ENCODE results near the gene ITSN2.

ITSN2 gene

DNA sequence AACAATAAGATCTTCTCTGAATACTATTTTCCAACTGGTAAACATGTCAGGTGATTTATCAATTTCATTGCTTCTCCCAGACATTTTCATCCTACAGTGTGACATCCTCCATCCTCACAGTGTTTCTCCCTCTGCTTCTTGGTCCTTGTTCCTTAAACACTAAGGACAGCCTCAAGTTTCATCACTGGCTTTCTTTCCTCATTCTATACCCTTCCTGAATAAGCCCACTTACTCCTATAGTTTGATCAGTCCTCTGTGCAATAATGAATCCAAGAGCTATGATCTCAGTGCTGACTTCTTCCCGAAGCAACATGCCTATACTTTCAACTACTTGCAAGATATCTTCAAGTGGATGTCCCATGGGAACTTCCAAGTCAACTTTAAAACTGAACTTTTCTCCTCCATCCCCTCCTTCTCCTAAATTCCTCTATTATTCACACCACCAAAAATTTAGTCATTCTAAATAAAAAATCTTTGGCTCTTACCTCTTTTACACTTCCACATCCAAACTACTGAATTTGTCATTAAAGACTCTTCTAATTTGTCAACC lies 97.8 kb downstream of the ITSN2 start:
- no peak for DNase-seq

DNA sequence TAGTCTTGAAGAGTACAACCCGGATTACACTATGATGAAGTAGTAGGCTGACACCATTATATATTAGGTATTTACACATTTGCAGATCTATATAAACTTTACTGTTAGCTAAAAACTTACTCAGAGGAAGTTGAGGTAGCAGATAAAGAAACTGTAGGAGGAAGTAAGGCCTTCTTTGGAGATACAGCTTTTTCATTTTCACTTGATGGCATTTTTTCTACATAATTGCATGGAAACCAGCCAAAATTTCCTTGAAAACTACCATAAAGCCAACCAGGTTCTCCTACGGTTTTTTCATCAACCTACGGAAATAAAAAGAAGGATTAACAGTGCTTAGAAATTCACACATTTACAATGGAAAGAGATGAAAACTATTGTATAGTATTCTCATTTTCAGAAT lies 98.9 kb downstream of the ITSN2 start:
- DNase-seq = no peak

DNA sequence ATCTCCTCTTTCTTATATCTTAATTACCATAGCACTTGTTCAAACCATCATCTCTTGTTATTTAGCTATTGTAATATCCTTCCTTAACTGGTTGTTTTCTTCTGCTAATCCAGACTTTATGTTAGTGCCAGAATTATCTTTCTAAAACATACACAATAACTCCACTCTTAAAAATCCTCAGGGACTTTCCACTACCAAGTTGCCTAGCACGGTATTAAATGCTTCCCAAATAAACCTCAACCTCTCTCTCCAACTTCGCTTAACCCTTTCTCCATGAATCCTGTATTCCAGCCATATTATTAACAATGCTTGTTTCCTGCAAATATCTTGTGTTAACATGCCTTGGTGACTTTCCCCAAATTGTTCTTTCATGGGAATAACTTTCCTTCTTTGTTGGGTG lies 101.0 kb downstream of the ITSN2 start:
- DNase-seq = no peak

- no peak for DNase-seq
These were observed 101.6 kb downstream of the ITSN2 start for GRCh38 chr2:24258718-24259117.

GRCh38 chr2:24253303-24253919 lies 106.9 kb downstream of the ITSN2 start:
- DNase-seq = no peak

GRCh38 chr2:24247592-24247991 lies 112.7 kb downstream of the ITSN2 start:
- no peak for DNase-seq

GRCh38 chr2:24247164-24247563 lies 113.2 kb downstream of the ITSN2 start:
- no peak for DNase-seq

GRCh38 chr2:24245986-24246776 lies 114.2 kb downstream of the ITSN2 start:
- DNase-seq = no peak

GRCh38 chr2:24241528-24241927 lies 118.8 kb downstream of the ITSN2 start:
- DNase-seq = no peak

GRCh38 chr2:24239553-24239952 lies 120.8 kb downstream of the ITSN2 start:
- DNase-seq = no peak

GRCh38 chr2:24238158-24238557 lies 122.2 kb downstream of the ITSN2 start:
- no peak for DNase-seq

DNA sequence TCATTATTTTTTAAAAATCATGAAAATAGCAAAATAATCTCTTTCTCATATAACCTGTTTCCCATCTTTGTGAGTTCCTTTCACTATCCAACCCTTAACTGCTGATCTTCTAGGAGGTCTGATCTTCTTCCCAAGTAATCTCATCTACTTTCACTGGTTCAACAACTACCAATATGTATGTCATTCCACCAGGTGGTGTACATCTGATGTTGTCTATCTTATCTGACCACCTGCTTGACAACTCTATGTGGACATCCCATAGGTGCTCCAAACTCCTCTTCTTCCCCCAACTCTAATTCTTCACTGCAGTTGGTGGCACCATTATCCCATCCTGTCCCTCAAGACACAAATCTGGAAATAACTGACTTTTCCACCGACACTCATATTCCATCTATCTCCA lies 123.0 kb downstream of the ITSN2 start:
- DNase-seq = no peak

DNA sequence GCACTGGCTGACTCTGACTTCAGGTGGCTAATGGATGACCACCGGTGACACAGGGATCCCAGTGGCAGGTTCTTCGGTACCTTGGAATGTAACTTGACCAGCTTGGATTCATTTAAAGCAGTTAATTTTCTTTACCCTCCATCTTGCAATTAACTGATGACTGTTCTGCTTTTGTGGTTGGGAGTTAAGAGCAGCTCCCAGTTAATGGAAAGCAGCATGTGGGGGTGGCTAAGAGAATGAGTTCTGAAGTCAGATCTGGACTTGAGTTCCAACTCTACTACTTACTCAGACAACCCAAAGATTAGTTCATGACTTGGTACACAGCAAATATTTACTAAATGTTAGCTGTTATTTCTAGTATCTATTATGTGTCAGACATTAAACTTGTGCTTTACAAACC lies 127.0 kb downstream of the ITSN2 start:
- DNase-seq = no peak

DNA sequence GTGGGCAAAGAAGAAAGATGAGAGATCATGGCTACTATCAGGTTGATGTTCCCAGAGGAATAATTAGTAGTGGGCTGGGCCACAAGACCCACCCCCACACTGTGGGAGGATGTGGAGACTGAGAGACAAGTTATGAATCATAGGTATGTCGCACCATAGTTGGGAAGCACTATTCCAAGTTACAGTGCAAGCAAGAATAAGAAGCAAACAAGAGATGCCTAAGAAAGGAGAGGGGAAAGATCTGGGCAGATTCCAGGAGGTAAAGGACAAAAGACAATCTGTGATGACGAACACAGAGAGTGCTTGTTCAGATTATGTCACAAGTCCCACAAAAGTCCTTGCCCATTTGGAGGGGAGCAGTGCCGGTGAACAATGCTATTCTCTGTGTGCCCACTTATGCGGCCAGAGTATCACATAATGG lies 128.9 kb downstream of the ITSN2 start:
- DNase-seq = no peak

- no peak for DNase-seq
These were observed 131.9 kb downstream of the ITSN2 start for GRCh38 chr2:24228470-24228869.

- DNase-seq = no peak
These were observed 134.7 kb downstream of the ITSN2 start for GRCh38 chr2:24225499-24226242.

DNA sequence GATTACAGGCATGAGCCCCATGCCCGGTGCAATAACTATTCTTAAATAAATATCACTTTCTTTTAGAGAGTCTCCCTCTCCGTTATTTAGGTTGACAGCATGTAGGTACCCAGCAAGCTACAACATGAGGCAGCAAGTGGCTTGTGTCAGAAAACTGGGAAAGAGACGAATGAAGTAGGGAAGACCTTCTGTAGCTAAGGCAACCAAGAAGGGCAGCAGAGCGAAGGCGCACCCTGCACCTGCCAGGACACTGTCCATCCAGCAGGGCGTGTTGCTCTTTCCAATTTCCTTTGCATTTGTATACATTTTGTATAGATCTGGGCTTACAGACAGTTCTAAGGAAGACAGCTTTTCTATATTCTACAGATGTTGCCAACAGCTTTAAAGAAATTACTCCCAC lies 137.4 kb downstream of the ITSN2 start:
- DNase-seq = no peak

DNA sequence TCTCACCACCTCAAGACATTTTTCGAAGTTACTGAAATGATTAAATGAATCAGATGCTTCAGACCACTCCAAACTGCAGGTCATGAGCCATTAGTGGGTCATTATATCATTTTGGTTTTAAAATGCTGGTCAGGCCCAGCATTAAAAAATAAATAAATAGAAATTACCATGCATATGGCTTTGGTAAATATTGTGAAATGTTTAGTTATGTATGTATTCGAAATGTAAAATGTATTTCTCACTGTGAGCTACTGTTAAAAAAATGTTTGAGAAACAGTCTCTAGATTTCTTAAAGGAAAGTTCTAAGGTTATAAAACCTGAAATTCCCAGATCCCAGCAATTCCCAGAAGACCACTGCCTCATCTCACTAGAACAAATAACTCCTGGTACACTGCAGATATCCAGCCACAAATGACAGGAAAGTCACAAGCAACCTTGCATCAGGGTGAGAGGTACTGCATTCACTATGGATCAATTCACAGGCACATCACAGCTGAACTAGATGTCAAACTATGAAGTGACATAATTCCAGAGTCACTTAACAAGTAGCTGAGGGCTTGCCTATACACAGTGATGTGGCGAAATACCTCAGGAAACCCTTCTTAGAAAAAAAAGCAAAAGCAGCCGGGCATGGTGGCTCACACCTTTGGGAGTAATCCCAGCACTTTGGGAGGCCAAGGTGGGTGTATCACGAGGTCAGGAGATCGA lies 138.8 kb downstream of the ITSN2 start:
- no peak for DNase-seq

DNA sequence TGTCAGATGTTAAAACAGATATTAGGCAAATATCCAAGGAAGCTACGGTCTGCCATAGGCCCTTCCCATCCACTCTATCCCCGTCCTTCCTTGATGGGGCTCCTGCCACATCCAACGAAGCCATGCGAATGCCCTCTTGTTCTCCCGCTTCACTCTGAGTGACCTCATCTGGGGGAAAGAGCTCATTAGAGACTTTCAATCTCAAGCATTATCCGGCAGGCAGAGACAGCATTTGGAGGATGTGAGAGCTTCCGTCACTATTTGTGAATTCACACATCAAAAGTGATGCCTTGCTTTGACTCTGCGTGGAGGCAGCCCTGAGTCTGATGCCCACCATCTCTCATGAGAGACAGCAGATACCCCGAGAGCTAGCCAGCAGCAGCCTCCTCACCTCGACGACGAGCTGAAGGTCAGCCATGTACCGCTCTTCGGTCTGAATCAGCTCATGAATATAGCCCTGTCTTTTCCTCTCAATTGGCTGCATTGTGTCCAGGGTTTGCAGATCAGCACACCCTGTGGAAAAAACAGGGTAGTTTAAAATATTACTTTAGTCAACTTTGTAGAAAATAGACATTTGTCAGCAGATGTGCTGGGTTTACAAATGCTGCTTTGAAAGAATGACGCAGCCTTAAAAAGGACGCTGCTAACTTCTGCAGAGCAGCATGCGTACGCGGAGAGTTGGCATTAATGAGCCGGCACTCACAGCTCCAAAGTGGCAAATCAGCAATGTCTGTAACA lies 139.6 kb downstream of the ITSN2 start:
- no peak for DNase-seq

- DNase-seq = no peak
These were observed 145.5 kb downstream of the ITSN2 start for GRCh38 chr2:24214880-24215279.

DNA sequence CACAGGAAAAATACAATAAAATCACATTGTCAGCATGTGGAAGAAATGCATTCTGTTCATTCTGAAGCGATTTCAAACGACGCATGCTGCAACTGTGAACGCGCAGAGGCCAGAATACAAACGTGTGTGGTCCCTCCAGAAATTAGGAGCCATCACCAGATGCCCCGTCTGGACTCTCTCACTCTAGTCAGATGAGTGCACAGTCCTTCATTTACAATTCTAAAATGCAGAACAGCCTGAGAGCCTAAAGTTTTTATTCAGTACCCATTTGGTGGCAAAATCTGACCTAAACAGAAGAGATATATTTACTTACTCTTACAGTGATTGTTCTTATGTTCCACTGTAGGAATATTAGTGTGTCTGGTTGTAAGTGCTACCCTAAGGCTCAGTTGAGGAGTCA lies 148.9 kb downstream of the ITSN2 start:
- DNase-seq = no peak

DNA sequence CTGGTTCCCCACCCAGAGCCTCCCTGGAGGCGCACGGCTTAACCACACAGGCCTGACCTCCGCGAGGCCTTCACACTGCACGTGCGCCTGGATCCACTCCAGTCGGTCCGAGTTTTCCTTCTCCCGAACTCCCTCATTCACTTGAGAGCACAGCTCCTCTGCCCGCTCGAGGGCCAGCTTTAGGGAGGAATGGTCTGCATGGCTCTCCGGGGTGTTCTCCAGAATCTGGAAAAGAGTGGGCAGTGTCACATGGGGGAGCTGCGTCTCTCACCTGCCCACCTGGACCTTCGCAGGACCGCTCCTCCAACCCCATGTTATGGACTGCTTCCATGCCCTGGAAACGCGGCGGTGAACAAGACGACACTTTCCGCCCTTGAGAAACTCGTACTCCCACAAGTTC lies 149.6 kb downstream of the ITSN2 start:
- no peak for DNase-seq
